DND-41 (cell line): ENCODE measurements around the gene LTA4H.

Source experiments
- ATAC-seq: fragments of 200-7000 bp; cut with Tn5 transposase; 3 replicates; pipeline ENCODE4 v1.9.1; 2021; ENCODE audit warnings: low read depth; ENCODE audit not compliant: insufficient read depth
- DNase-seq: peaks from one replicate; pipeline ENCODE4 v3.0.0-alpha.2; 2020
- H2AFZ ChIP-seq: 2 replicates; pipeline ENCODE4 v1.6.0; 2012; ENCODE audit warnings: low read depth, low read length
- H3K27ac ChIP-seq: 2 replicates; pipeline ENCODE4 v1.5.1; 2012; ENCODE audit warnings: low read length, inconsistent platforms
- H3K27me3 ChIP-seq: fragments of 200-600 bp; sonication (generic); 2 replicates; pipeline ENCODE4 v1.6.0; 2012; ENCODE audit warnings: low read length, mild to moderate bottlenecking, inconsistent platforms; ENCODE audit not compliant: insufficient read depth, poor library complexity
- H3K36me3 ChIP-seq: 2 replicates; pipeline ENCODE4 v1.5.1; 2012; ENCODE audit warnings: low read length, inconsistent platforms; ENCODE audit not compliant: insufficient read depth
- H3K4me1 ChIP-seq: 2 replicates; pipeline ENCODE4 v1.5.1; 2012; ENCODE audit warnings: mild to moderate bottlenecking, low read length; ENCODE audit not compliant: insufficient read depth
- H3K4me2 ChIP-seq: 2 replicates; pipeline ENCODE4 v1.6.0; 2012; ENCODE audit warnings: mild to moderate bottlenecking, moderate library complexity, low read length, inconsistent platforms; ENCODE audit not compliant: insufficient read depth
- H3K4me3 ChIP-seq, 2 experiments: fragments of 200-600 bp in 1 of 2; shearing (Covaris generic) in 1 of 2; 2 replicates each; pipeline ENCODE4 v1.5.1; 2012 to 2016; ENCODE audit warnings: inconsistent platforms in 2 of 2, low read length in 2 of 2, mild to moderate bottlenecking in 2 of 2, low read depth in 1 of 2, moderate library complexity in 1 of 2
- H3K79me2 ChIP-seq: 2 replicates; pipeline ENCODE4 v1.6.0; 2012; ENCODE audit warnings: low read length, inconsistent platforms; ENCODE audit not compliant: insufficient read depth
- H3K9ac ChIP-seq: 2 replicates; pipeline ENCODE4 v1.6.0; 2012; ENCODE audit warnings: low read depth, mild to moderate bottlenecking, inconsistent platforms, low read length, moderate library complexity
- H3K9me3 ChIP-seq: 2 replicates; pipeline ENCODE4 v1.5.1; 2012; ENCODE audit warnings: low read length, moderate library complexity, mild to moderate bottlenecking, inconsistent platforms; ENCODE audit not compliant: insufficient read depth, severe bottlenecking
- H4K20me1 ChIP-seq: 2 replicates; pipeline ENCODE4 v1.6.0; 2012; ENCODE audit warnings: low read length; ENCODE audit not compliant: insufficient read depth
- CTCF ChIP-seq: IDR thresholded peaks from 2 replicates; pipeline ENCODE4 v1.5.1; 2012; ENCODE audit warnings: borderline replicate concordance, low read length, moderate library complexity, mild to moderate bottlenecking; ENCODE audit not compliant: poor library complexity, severe bottlenecking; ENCODE audit errors: extremely low read depth
- EZH2 ChIP-seq: IDR thresholded peaks from 3 replicates; pipeline ENCODE4 v1.6.1; 2012; ENCODE audit warnings: borderline replicate concordance, low read depth, mild to moderate bottlenecking, moderate library complexity, low read length, inconsistent platforms; ENCODE audit not compliant: severe bottlenecking

Gene LTA4H

GRCh38 chr12:96028538-96028937, 6.8 kb downstream of the LTA4H start:
- no peak overlapping the region for H3K4me3 ChIP-seq
- DNase-seq (no peak), ATAC-seq (no peak)
- H3K4me2 ChIP-seq: no peak overlapping the region
- peaks cover 33% of the 10 kb centered on the region for H3K36me3 ChIP-seq
- TF ChIP-seq EZH2 (no peak), CTCF (no peak)
- H3K4me1 ChIP-seq: peaks cover 3% of the 10 kb centered on the region; the same call in 1 of the 2 replicates
- H3K79me2 ChIP-seq: 0 out of 2 replicates have a peak, but pooled peaks cover 2% of the 10 kb centered on the region
- H3K9me3 ChIP-seq: no peaks in the 10 kb centered on the region
- H3K9ac ChIP-seq: no peak overlapping the region
- no peaks in the 10 kb centered on the region for H4K20me1 ChIP-seq
- H3K27ac ChIP-seq: no peak overlapping the region
- H3K27me3 ChIP-seq: no peaks in the 10 kb centered on the region
- no peak overlapping the region for H2AFZ ChIP-seq

GRCh38 chr12:96026331-96026730, 9.1 kb downstream of the LTA4H start:
- H3K27ac ChIP-seq: no peak overlapping the region
- H3K9me3 ChIP-seq: no peaks in the 10 kb centered on the region
- no peak overlapping the region for H3K4me2 ChIP-seq
- ATAC-seq (no peak), DNase-seq (no peak)
- no peak overlapping the region for H2AFZ ChIP-seq
- TF ChIP-seq EZH2 (no peak), CTCF (no peak)
- no peak overlapping the region for H3K4me3 ChIP-seq
- no peaks in the 10 kb centered on the region for H3K27me3 ChIP-seq
- peaks cover 53% of the 10 kb centered on the region for H3K36me3 ChIP-seq
- no peak overlapping the region for H3K9ac ChIP-seq
- H3K79me2 ChIP-seq: no peaks in the 10 kb centered on the region
- no peaks in the 10 kb centered on the region for H3K4me1 ChIP-seq
- H4K20me1 ChIP-seq: no peaks in the 10 kb centered on the region

GRCh38 chr12:96025518-96025917, 9.9 kb downstream of the LTA4H start:
- H3K79me2 ChIP-seq: no peaks in the 10 kb centered on the region
- DNase-seq: no peak
- TF ChIP-seq EZH2: no peak
- no peak for TF ChIP-seq CTCF
- H3K9me3 ChIP-seq: no peaks in the 10 kb centered on the region
- no peak for ATAC-seq
- no peak overlapping the region for H3K27ac ChIP-seq
- no peak overlapping the region for H3K4me2 ChIP-seq
- no peak overlapping the region for H2AFZ ChIP-seq
- no peaks in the 10 kb centered on the region for H3K27me3 ChIP-seq
- H3K4me3 ChIP-seq: no peak overlapping the region
- no peaks in the 10 kb centered on the region for H4K20me1 ChIP-seq
- no peaks in the 10 kb centered on the region for H3K4me1 ChIP-seq
- no peak overlapping the region for H3K9ac ChIP-seq
- peaks cover 58% of the 10 kb centered on the region for H3K36me3 ChIP-seq
